Upper lobe of left lung (tissue), 4 donors: Measurements from ENCODE around the gene C1GALT1C1L.

Source experiments
- CTCF ChIP-seq, 6 experiments: fragments of 450-650 bp in 4 of 6; fragments of 200-600 bp in 2 of 6; sonication (generic) in 2 of 6; IDR thresholded peaks; one replicate each; pipeline ENCODE4 v1.5.1; 2016 to 2019; ENCODE audit warnings: antibody characterized with exemption in 6 of 6
- EP300 ChIP-seq, 4 donors: sonication (generic); formaldehyde crosslinking; IDR thresholded peaks; one replicate each; pipeline ENCODE4 v1.5.1; 2017; ENCODE audit warnings: antibody characterized with exemption in 4 of 4, control low read depth in 2 of 4
- POLR2A ChIP-seq, 4 donors: fragments of 450-650 bp; IDR thresholded peaks; one replicate each; pipeline ENCODE4 v1.5.1; 2016 to 2017; ENCODE audit warnings: antibody characterized with exemption in 4 of 4, mild to moderate bottlenecking in 2 of 4

GRCh38 chr2:43715300-43716098 lies 39.3 kb upstream of the C1GALT1C1L start:
- TF ChIP-seq CTCF (IDR thresholded peaks at IDR 0.05) = no peak
- TF ChIP-seq POLR2A (IDR thresholded peaks at IDR 0.05) = no peak
- no peak for TF ChIP-seq EP300 (IDR thresholded peaks at IDR 0.05)
